Measurements from ENCODE around the gene CDK5RAP2. TPM values are rescaled to one million over a fixed set of nuclear protein-coding genes. Genes with fewer than 3 reads are reported as not detected.

The CDK5RAP2 gene
- total and polyA plus RNA-seq, 9 of the 15 experiments (the other 6 are each of a cell fraction or from before 2014, with no cell fraction given), result 19.9 to 68.8 (median 42.2) TPM

DNA sequence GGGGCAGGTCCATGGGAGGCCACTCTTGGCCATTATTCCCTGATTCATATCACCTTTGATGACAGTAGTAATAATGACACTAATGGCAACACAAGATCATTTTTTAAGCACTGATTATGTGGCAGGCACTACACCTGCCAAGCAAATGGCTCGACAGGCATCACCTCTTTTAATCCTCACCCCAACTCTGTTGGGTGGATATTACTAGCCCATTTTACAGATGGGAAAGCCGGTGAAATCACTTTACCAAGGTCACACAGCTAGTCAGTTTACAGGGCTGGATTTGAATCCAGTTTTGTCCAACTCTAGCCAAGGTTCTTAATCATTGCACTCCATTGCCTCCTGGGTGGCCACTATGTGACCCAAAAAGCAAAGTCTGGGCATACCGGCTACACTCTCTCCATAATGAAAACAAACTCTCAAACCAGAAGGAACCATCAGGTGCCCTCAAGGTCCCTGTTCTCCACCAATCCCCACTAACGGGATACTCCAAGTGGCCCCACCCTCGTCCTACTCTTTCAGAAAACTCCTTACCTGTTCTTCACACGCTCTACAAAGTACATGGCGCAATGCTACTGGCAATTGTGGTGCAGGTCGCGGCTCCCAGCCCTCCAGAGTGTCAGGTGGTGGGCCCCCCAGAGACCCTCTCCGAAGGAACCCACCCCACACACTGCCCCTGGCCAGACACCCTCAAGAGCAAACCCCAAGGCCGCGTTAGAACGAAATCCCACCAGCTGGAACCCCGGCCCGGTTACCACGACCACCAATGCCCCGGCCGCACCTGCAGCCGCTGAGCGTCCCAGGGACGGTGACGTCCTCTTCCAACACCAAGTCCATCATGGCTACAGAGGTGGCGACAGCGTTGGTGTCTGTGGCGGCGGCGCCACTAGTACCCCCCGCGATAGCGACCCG lies 572 bp downstream of the CDK5RAP2 start (continued):
- TF ChIP-seq, protein P1, sequence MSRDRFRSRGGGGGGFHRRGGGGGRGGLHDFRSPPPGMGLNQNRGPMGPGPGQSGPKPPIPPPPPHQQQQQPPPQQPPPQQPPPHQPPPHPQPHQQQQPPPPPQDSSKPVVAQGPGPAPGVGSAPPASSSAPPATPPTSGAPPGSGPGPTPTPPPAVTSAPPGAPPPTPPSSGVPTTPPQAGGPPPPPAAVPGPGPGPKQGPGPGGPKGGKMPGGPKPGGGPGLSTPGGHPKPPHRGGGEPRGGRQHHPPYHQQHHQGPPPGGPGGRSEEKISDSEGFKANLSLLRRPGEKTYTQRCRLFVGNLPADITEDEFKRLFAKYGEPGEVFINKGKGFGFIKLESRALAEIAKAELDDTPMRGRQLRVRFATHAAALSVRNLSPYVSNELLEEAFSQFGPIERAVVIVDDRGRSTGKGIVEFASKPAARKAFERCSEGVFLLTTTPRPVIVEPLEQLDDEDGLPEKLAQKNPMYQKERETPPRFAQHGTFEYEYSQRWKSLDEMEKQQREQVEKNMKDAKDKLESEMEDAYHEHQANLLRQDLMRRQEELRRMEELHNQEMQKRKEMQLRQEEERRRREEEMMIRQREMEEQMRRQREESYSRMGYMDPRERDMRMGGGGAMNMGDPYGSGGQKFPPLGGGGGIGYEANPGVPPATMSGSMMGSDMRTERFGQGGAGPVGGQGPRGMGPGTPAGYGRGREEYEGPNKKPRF (IDR thresholded peaks at IDR 0.05; ENCODE audit: low read depth, low read length), result no peak
- TF ChIP-seq NEUROD1 (IDR thresholded peaks at IDR 0.05; ENCODE audit: borderline replicate concordance, low read depth, low read length, partially characterized antibody), result no peak
- TF ChIP-seq ZNF696 (CRISPR knock-in tag; conservative IDR thresholded peaks at IDR 0.05), result no peak
- no peak for TF ChIP-seq CXXC5 (CRISPR knock-in tag; IDR thresholded peaks at IDR 0.05)
- TF ChIP-seq ZFX (CRISPR knock-in tag; IDR thresholded peaks at IDR 0.05), result no peak
- TF ChIP-seq POLR2AphosphoS5 (IDR thresholded peaks at IDR 0.05; ENCODE audit: control insufficient read depth, insufficient read depth, low read depth, low read length), result no peak
- no peak for TF ChIP-seq GABPB2 (CRISPR knock-in tag; conservative IDR thresholded peaks at IDR 0.05)
- peak; percentile 71 for TF ChIP-seq PHF8 (IDR thresholded peaks at IDR 0.05; ENCODE audit: borderline replicate concordance, low read length)
- 0 out of 2 replicates have a peak, but pooled peaks have one; percentile 44 for TF ChIP-seq ZNF3 (CRISPR knock-in tag; IDR thresholded peaks at IDR 0.05)
- TF ChIP-seq, protein P2, sequence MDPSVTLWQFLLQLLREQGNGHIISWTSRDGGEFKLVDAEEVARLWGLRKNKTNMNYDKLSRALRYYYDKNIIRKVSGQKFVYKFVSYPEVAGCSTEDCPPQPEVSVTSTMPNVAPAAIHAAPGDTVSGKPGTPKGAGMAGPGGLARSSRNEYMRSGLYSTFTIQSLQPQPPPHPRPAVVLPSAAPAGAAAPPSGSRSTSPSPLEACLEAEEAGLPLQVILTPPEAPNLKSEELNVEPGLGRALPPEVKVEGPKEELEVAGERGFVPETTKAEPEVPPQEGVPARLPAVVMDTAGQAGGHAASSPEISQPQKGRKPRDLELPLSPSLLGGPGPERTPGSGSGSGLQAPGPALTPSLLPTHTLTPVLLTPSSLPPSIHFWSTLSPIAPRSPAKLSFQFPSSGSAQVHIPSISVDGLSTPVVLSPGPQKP (CRISPR knock-in tag; IDR thresholded peaks at IDR 0.05), result no peak
- TF ChIP-seq, protein P3, sequence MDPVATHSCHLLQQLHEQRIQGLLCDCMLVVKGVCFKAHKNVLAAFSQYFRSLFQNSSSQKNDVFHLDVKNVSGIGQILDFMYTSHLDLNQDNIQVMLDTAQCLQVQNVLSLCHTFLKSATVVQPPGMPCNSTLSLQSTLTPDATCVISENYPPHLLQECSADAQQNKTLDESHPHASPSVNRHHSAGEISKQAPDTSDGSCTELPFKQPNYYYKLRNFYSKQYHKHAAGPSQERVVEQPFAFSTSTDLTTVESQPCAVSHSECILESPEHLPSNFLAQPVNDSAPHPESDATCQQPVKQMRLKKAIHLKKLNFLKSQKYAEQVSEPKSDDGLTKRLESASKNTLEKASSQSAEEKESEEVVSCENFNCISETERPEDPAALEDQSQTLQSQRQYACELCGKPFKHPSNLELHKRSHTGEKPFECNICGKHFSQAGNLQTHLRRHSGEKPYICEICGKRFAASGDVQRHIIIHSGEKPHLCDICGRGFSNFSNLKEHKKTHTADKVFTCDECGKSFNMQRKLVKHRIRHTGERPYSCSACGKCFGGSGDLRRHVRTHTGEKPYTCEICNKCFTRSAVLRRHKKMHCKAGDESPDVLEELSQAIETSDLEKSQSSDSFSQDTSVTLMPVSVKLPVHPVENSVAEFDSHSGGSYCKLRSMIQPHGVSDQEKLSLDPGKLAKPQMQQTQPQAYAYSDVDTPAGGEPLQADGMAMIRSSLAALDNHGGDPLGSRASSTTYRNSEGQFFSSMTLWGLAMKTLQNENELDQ (CRISPR knock-in tag; IDR thresholded peaks at IDR 0.05; ENCODE audit: borderline replicate concordance), result no peak
- peak; percentile 97 for TF ChIP-seq ESRRA (IDR thresholded peaks at IDR 0.05; ENCODE audit: borderline replicate concordance, low read depth)
- TF ChIP-seq ARNT (IDR thresholded peaks at IDR 0.05), result no peak
- TF ChIP-seq, protein P4, sequence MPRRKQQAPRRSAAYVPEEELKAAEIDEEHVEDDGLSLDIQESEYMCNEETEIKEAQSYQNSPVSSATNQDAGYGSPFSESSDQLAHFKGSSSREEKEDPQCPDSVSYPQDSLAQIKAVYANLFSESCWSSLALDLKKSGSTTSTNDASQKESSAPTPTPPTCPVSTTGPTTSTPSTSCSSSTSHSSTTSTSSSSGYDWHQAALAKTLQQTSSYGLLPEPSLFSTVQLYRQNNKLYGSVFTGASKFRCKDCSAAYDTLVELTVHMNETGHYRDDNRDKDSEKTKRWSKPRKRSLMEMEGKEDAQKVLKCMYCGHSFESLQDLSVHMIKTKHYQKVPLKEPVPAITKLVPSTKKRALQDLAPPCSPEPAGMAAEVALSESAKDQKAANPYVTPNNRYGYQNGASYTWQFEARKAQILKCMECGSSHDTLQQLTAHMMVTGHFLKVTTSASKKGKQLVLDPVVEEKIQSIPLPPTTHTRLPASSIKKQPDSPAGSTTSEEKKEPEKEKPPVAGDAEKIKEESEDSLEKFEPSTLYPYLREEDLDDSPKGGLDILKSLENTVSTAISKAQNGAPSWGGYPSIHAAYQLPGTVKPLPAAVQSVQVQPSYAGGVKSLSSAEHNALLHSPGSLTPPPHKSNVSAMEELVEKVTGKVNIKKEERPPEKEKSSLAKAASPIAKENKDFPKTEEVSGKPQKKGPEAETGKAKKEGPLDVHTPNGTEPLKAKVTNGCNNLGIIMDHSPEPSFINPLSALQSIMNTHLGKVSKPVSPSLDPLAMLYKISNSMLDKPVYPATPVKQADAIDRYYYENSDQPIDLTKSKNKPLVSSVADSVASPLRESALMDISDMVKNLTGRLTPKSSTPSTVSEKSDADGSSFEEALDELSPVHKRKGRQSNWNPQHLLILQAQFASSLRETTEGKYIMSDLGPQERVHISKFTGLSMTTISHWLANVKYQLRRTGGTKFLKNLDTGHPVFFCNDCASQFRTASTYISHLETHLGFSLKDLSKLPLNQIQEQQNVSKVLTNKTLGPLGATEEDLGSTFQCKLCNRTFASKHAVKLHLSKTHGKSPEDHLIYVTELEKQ (CRISPR knock-in tag; IDR thresholded peaks at IDR 0.05), result no peak
- no peak for TF ChIP-seq CSDE1 (IDR thresholded peaks at IDR 0.05)
- TF ChIP-seq SMAD2 (IDR thresholded peaks at IDR 0.05; ENCODE audit: low read depth, low read length), result no peak

Measured in K562 (cell line).